IMR-90 (cell line): ENCODE results near the gene ZBTB46. TPM values are rescaled to one million over a fixed set of nuclear protein-coding genes. Genes with fewer than 3 reads are reported as not detected.

Experiments used
- ATAC-seq: fragments of 200-7000 bp; cut with Tn5 transposase; 2 replicates; pipeline ENCODE4 v1.9.1; 2020; ENCODE audit warnings: low read depth, mild to moderate bottlenecking, moderate library complexity
- BruUV-seq: library from RNA; stranded (reverse); fragments of 400-500 nt; replicated peaks from 2 replicates; lab custom pipeline; 2021; lab: Mats Ljungman, UMichigan
- CTCF ChIA-PET: fragments of 300-600 bp; formaldehyde crosslinking; extraction: SDS; loops from one replicate; lab custom pipeline; 2021; ENCODE audit warnings: antibody characterized with exemption; lab: Yijun Ruan, JAX
- POLR2A ChIA-PET: fragments of 300-600 bp; sonication (Branson Sonifier 250); formaldehyde crosslinking; loops from one replicate; lab custom pipeline; 2022; ENCODE audit warnings: antibody characterized with exemption; ENCODE audit not compliant: unreplicated experiment; lab: Charles Lee
- DNase-seq: peaks from one replicate; pipeline ENCODE4 v3.0.0; 2013
- H2AFZ ChIP-seq: replicated peaks from 2 replicates; pipeline ENCODE3; 2013; ENCODE audit warnings: low read length, mild to moderate bottlenecking; ENCODE audit not compliant: poor library complexity
- H2AK5ac ChIP-seq: 2 replicates; pipeline ENCODE4 v1.6.1; 2013; ENCODE audit warnings: low read depth, low read length, inconsistent platforms
- H2AK9ac ChIP-seq: replicated peaks from 2 replicates; pipeline ENCODE3; 2013; ENCODE audit warnings: mild to moderate bottlenecking, low read depth, low read length, moderate library complexity; ENCODE audit not compliant: poor library complexity
- H2BK120ac ChIP-seq: 2 replicates; pipeline ENCODE4 v1.6.1; 2013; ENCODE audit warnings: low read depth, low read length, inconsistent platforms
- H2BK15ac ChIP-seq: 3 replicates; pipeline ENCODE4 v1.6.1; 2013; ENCODE audit warnings: low read depth, low read length, inconsistent platforms
- H2BK20ac ChIP-seq: 2 replicates; pipeline ENCODE4 v1.6.1; 2013; ENCODE audit warnings: low read depth, mild to moderate bottlenecking, inconsistent platforms, low read length, moderate library complexity
- H2BK5ac ChIP-seq: 2 replicates; pipeline ENCODE4 v1.6.1; 2013; ENCODE audit warnings: mild to moderate bottlenecking, low read depth, low read length, inconsistent platforms; ENCODE audit not compliant: poor library complexity, severe bottlenecking
- H3K14ac ChIP-seq: replicated peaks from 2 replicates; pipeline ENCODE4 v1.6.1; 2013; ENCODE audit warnings: low read depth, low read length, inconsistent platforms
- H3K18ac ChIP-seq: 2 replicates; pipeline ENCODE4 v1.6.1; 2013; ENCODE audit warnings: low read depth, low read length, control low read depth
- H3K23ac ChIP-seq: 2 replicates; pipeline ENCODE4 v1.6.1; 2013; ENCODE audit warnings: low read depth, low read length, inconsistent platforms
- H3K27ac ChIP-seq: 2 replicates; pipeline ENCODE4 v1.5.1; 2013; ENCODE audit warnings: mild to moderate bottlenecking, control low read depth, low read length; ENCODE audit not compliant: insufficient read depth
- H3K27me3 ChIP-seq: 2 replicates; pipeline ENCODE4 v1.6.1; 2013; ENCODE audit warnings: low read length; ENCODE audit not compliant: control insufficient read depth, insufficient read depth
- H3K36me3 ChIP-seq: 2 replicates; pipeline ENCODE4 v1.6.1; 2013; ENCODE audit warnings: low read length, mixed read lengths; ENCODE audit not compliant: control insufficient read depth, insufficient read depth
- H3K4ac ChIP-seq: 2 replicates; pipeline ENCODE4 v1.6.1; 2013; ENCODE audit warnings: low read depth, low read length, inconsistent platforms
- H3K4me1 ChIP-seq: 2 replicates; pipeline ENCODE4 v1.6.1; 2013; ENCODE audit warnings: low read length, mixed read lengths; ENCODE audit not compliant: control insufficient read depth, insufficient read depth
- H3K4me2 ChIP-seq: 2 replicates; pipeline ENCODE4 v1.6.1; 2013; ENCODE audit warnings: low read depth, mild to moderate bottlenecking, control low read depth, low read length, moderate library complexity
- H3K4me3 ChIP-seq: 2 replicates; pipeline ENCODE4 v1.5.1; 2013; ENCODE audit warnings: low read depth, mild to moderate bottlenecking, control low read depth, low read length, moderate library complexity; ENCODE audit not compliant: insufficient read depth
- H3K56ac ChIP-seq: 2 replicates; pipeline ENCODE4 v1.6.1; 2013; ENCODE audit warnings: low read length, inconsistent platforms; ENCODE audit not compliant: insufficient read depth; ENCODE audit errors: extremely low read depth
- H3K79me1 ChIP-seq, 2 experiments: 2 replicates each; pipeline ENCODE4 v1.6.1; 2013; ENCODE audit warnings: low read length in 2 of 2, inconsistent platforms in 1 of 2, low read depth in 1 of 2
- H3K9ac ChIP-seq: 2 replicates; pipeline ENCODE4 v1.6.1; 2013; ENCODE audit warnings: low read depth, low read length, control low read depth
- H3K9me1 ChIP-seq: 2 replicates; pipeline ENCODE4 v1.6.1; 2013; ENCODE audit warnings: low read length, inconsistent platforms; ENCODE audit not compliant: insufficient read depth
- H3K9me3 ChIP-seq: 2 replicates; pipeline ENCODE4 v1.6.1; 2013; ENCODE audit warnings: low read length; ENCODE audit not compliant: control insufficient read depth, insufficient read depth
- H4K20me1 ChIP-seq: 2 replicates; pipeline ENCODE4 v1.6.1; 2013; ENCODE audit warnings: low read length, inconsistent platforms; ENCODE audit not compliant: insufficient read depth
- H4K5ac ChIP-seq: 2 replicates; pipeline ENCODE4 v1.6.1; 2013; ENCODE audit warnings: mild to moderate bottlenecking, low read depth, low read length, control low read depth
- H4K8ac ChIP-seq, 2 experiments: 2 replicates each; pipeline ENCODE4 v1.6.1; 2013; ENCODE audit warnings: low read depth in 2 of 2, low read length in 2 of 2, control low read depth in 1 of 2, inconsistent platforms in 1 of 2
- H4K91ac ChIP-seq: 2 replicates; pipeline ENCODE4 v1.6.1; 2013; ENCODE audit warnings: low read depth, low read length, inconsistent platforms; ENCODE audit not compliant: insufficient read depth
- BHLHE40 ChIP-seq: fragments of 150-350 bp; IDR thresholded peaks from 2 replicates; pipeline ENCODE4 v1.6.1; 2016; ENCODE audit warnings: mild to moderate bottlenecking, low read depth, low read length
- MAFK ChIP-seq: IDR thresholded peaks from 2 replicates; pipeline ENCODE4 v1.6.1; 2012; ENCODE audit warnings: low read depth, low read length, improper control_type of control experiment
- MAZ ChIP-seq: IDR thresholded peaks from 2 replicates; pipeline ENCODE4 v1.6.1; 2012; ENCODE audit warnings: low read depth, mild to moderate bottlenecking, low read length, improper control_type of control experiment, moderate library complexity, borderline replicate concordance
- POLR2A ChIP-seq: IDR thresholded peaks from 2 replicates; pipeline ENCODE4 v1.6.1; 2012; ENCODE audit warnings: mild to moderate bottlenecking, low read depth, low read length
- RAD21 ChIP-seq: IDR thresholded peaks from 2 replicates; pipeline ENCODE4 v1.6.1; 2012; ENCODE audit warnings: low read length, improper control_type of control experiment
- RCOR1 ChIP-seq: IDR thresholded peaks from 2 replicates; pipeline ENCODE4 v1.6.1; 2012; ENCODE audit warnings: mild to moderate bottlenecking, low read length, improper control_type of control experiment; ENCODE audit not compliant: insufficient replicate concordance
- RFX5 ChIP-seq: IDR thresholded peaks from 2 replicates; pipeline ENCODE4 v1.8.0; 2012; ENCODE audit warnings: low read depth, mild to moderate bottlenecking, low read length, moderate library complexity
- USF2 ChIP-seq: fragments of 150-350 bp; IDR thresholded peaks from 2 replicates; pipeline ENCODE4 v1.6.1; 2017; ENCODE audit warnings: mild to moderate bottlenecking, antibody characterized with exemption, low read length, low read depth
- WGBS, 2 experiments: methylation state at CpG; one replicate each; pipeline versions ENCODE4 v1.1.5 to v1.1.7; 2013; ENCODE audit warnings: missing lambda C conversion rate in 2 of 2; ENCODE audit not compliant: insufficient read length in 1 of 2; ENCODE audit errors: extremely low coverage in 2 of 2; 5-methylcytosine and 5-hydroxymethylcytosine counted together
- dilution Hi-C: fragments of 300-500 bp; cut with HindIII; formaldehyde crosslinking; loops from one replicate; pipeline ENCODE4 v1.14.3; 2018; ENCODE audit warnings: low sequenced_read_pairs; ENCODE audit not compliant: unreplicated experiment
- in situ Hi-C: fragments of 300-500 bp; cut with MboI; formaldehyde crosslinking; loops from 3 replicates; pipeline ENCODE4 v1.14.3; 2019; ENCODE audit warnings: low sequenced_read_pairs, inconsistent platforms, mixed read lengths
- intact Hi-C: fragments of 100-400 bp; cut with micrococcal nuclease; formaldehyde crosslinking; loops from 2 replicates; pipeline ENCODE4 v1.10.0; 2022
- polyA plus RNA-seq, 3 experiments: library from polyadenylated mRNA; depleted of rRNA; stranded (reverse); fragments of >200 nt; gene quantifications; 2 replicates each; pipeline ENCODE4 v1.2.3, GENCODE V29; 2012; ENCODE audit warnings: low replicate concordance in 1 of 3
- total RNA-seq: library from RNA; depleted of rRNA; stranded (reverse); fragments of >200 nt; gene quantifications from 2 replicates; pipeline ENCODE4 v1.2.3, GENCODE V29; 2012

The ZBTB46 gene
- total and polyA plus RNA-seq, 2 of the 4 experiments (the other 2 are of a cell fraction): 4.2 to 14.9 TPM

- Histone ChIP-seq H3K9me1 (0 out of 2 replicates have a peak, but pooled peaks cover 4% of the 10 kb centered on the region), H2AFZ (no peak overlapping the region), H3K4me3 (no peak overlapping the region), H3K79me1 (peaks cover 0 to 7% of the 10 kb centered on the region in 2 experiments; a peak in 1 of 4 replicates), H3K56ac (no peak overlapping the region), H3K27me3 (no peaks in the 10 kb centered on the region), H3K18ac (no peak overlapping the region), H4K5ac (no peak overlapping the region), H2BK120ac (no peak overlapping the region), H2BK20ac (no peak overlapping the region), H3K9ac (no peak overlapping the region), H3K36me3 (peaks cover 4% of the 10 kb centered on the region; the same call in 1 of the 2 replicates), H2BK15ac (no peak overlapping the region), H3K4me2 (no peak overlapping the region), H3K4me1 (no peaks in the 10 kb centered on the region), H2AK9ac (no peak overlapping the region), H2BK5ac (no peak overlapping the region), H3K4ac (no peak overlapping the region), H4K20me1 (no peaks in the 10 kb centered on the region), H3K14ac (no peak overlapping the region), H3K9me3 (no peaks in the 10 kb centered on the region), H3K23ac (no peak overlapping the region), H4K8ac (no peak overlapping the region), H4K91ac (no peak overlapping the region), H3K27ac (no peak overlapping the region), H2AK5ac (no peak overlapping the region)
- in situ Hi-C loops (no loop called here), intact Hi-C loops (no loop called here), dilution Hi-C loops (no loop called here)
- DNase-seq (no peak), ATAC-seq (no peak)
- TF ChIP-seq RFX5 (no peak), RCOR1 (no peak), RAD21 (no peak), BHLHE40 (no peak), USF2 (no peak), MAZ (no peak), POLR2A (no peak), MAFK (no peak)
- no CpG with 5 or more reads among the region's 7 CpGs for WGBS, 2 experiments
- CTCF ChIA-PET: no interaction called here
- no TSS peak for BruUV-seq
- POLR2A ChIA-PET: no interaction called here
Measured at GRCh38 chr20:63758152-63758551, 72.9 kb downstream of the ZBTB46 start.
